ENCODE data around the gene BATF3.

DNA sequence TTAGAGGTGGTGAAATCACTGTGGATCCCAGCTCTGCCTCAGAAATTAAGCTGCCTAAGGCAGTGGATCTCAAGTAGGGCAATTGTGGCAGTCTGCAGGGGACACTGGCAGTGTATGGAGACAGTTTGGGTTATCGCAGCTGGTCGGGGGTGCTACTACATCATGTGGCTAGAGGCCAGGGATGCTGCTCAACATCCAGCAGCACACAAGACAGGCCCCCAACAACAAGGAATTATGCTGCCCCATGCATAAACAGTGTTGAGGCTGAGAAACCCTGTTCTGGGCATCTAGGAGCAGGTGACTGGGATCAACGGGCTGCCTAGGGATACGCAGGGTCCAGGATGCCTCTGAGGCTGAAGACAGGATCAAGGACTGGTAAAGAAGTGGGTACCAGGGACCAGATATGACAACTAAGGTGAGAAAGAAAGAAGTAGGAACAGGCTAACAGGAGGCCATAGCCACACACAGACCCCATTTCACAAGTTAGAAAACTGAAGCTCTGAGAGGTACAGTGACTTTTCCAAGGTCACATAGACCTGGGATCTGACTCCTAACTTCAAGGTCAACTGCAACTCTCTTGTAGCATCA, 8.7 kb downstream of the BATF3 start:
- TF ChIP-seq NFIC (IDR thresholded peaks at IDR 0.05) (no peak), EP300 (IDR thresholded peaks at IDR 0.05; ENCODE audit: borderline replicate concordance) (no peak), TAF1 (IDR thresholded peaks at IDR 0.05; ENCODE audit: low read depth) (no peak), YY1 (IDR thresholded peaks at IDR 0.05; ENCODE audit: low read depth) (no peak), TCF12 (IDR thresholded peaks at IDR 0.05; ENCODE audit: low read depth) (no peak), RAD21 (IDR thresholded peaks at IDR 0.05; ENCODE audit: low read depth) (no peak), CREB1 (IDR thresholded peaks at IDR 0.05; ENCODE audit: low read depth) (no peak), FOXM1 (IDR thresholded peaks at IDR 0.05; ENCODE audit: borderline replicate concordance, low read depth) (no peak)
